Tibial nerve (tissue), 4 donors: ENCODE data around the gene PCDHA11. TPM values are rescaled to one million over a fixed set of nuclear protein-coding genes. Genes with fewer than 3 reads are reported as not detected.
A peak's percentile ranks its signal among the peaks of the same experiment; 100 is the strongest.
"Not testable (repeated sequence)": the region's sequence is repeated elsewhere in the genome, so short reads cannot be mapped to it uniquely, and the experiment has no call there.

Source experiments
- DNase-seq, 2 donors: peaks; one replicate each; pipeline ENCODE4 v3.0.0-alpha.2; 2019; ENCODE audit warnings: low spot score in 2 of 2
- H3K27ac ChIP-seq, 4 donors: fragments of 200-600 bp; sonication (generic) in 3 of 4; one replicate each; pipeline ENCODE4 v1.5.1; 2017 to 2019; ENCODE audit warnings: mild to moderate bottlenecking in 1 of 4
- H3K27me3 ChIP-seq, 2 donors: fragments of 200-600 bp; sonication (generic) in 1 of 2; one replicate each; pipeline versions ENCODE4 v1.5.1 to v1.6.0; 2017 to 2019
- H3K36me3 ChIP-seq, 3 donors: fragments of 200-600 bp; sonication (generic); one replicate each; pipeline ENCODE4 v1.5.1; 2018 to 2019
- H3K4me1 ChIP-seq, 4 donors: fragments of 200-600 bp; sonication (generic) in 3 of 4; one replicate each; pipeline ENCODE4 v1.5.1; 2017 to 2019
- H3K4me3 ChIP-seq, 4 donors: fragments of 200-600 bp; sonication (generic) in 3 of 4; one replicate each; pipeline ENCODE4 v1.5.1; 2017 to 2019; ENCODE audit warnings: mild to moderate bottlenecking in 1 of 4, moderate library complexity in 1 of 4
- H3K9me3 ChIP-seq, 4 donors: fragments of 200-600 bp; sonication (generic) in 3 of 4; one replicate each; pipeline ENCODE4 v1.5.1; 2017 to 2019
- EP300 ChIP-seq, 2 donors: sonication (generic); formaldehyde crosslinking; IDR thresholded peaks; one replicate each; pipeline ENCODE4 v1.6.1; 2017; ENCODE audit warnings: antibody characterized with exemption in 2 of 2, mild to moderate bottlenecking in 1 of 2
- POLR2A ChIP-seq, 2 donors: fragments of 450-650 bp; IDR thresholded peaks; one replicate each; pipeline ENCODE4 v1.6.1; 2017; ENCODE audit warnings: antibody characterized with exemption in 2 of 2, mild to moderate bottlenecking in 2 of 2, moderate library complexity in 2 of 2
- WGBS, 2 donors: methylation state at CpG; one replicate each; pipeline ENCODE4 v1.1.5; 2018; 5-methylcytosine and 5-hydroxymethylcytosine counted together
- total RNA-seq, 4 donors: library from RNA; depleted of rRNA; stranded (reverse); fragments of >200 nt; gene quantifications; one replicate each; pipeline ENCODE4 v1.1.0, GENCODE V29; 2016
- TF ChIP-seq, protein P1 (sequence below), 5 experiments: fragments of 200-600 bp in 3 of 5; fragments of 450-650 bp in 2 of 5; sonication (generic) in 3 of 5; IDR thresholded peaks; one replicate each; pipeline ENCODE4 v1.5.1; 2016 to 2019; ENCODE audit warnings: antibody characterized with exemption in 5 of 5, mild to moderate bottlenecking in 3 of 5, moderate library complexity in 2 of 5

PCDHA11 gene
- total RNA-seq, 4 donors from 2014 or later: 0.60 to 1.3 (median 0.91) TPM

DNA sequence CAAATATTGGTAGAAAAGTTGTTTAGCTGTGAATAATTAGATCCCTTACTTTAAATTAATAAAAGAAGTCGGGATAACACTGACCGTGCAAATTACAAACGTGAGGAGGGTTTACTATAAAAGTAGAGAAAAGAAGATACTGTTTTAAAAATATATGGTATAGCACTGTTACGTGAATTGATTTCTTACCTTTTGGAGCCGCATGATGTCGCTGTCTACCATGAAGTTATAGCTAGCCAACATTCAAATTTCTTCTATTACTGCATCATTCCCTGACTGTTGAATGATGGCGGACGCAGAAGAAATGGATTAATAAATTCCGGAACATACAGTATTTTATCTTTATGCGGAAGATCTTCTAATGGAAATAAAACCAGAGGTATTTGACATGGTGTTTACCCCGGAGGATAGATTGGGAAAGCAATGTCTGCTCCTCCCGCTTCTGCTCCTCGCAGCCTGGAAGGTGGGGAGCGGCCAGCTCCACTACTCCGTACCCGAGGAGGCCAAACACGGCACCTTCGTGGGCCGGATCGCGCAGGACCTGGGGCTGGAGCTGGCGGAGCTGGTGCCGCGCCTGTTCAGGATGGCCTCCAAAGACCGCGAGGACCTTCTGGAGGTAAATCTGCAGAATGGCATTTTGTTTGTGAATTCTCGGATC is 40.9 kb upstream of the PCDHA11 start, which contains the start of gene PCDHA6:
TSS of gene PCDHA6 (plus strand) at position 257 of the 658 bp plus-strand sequence. CDS start at position 389, 132 bp downstream.
- Histone ChIP-seq H3K27me3 (no peaks in the 10 kb centered on the region), H3K4me3 (peak within 1 kb of the TSS in 1 of 4 donors; percentile 34), H3K4me1 (no peaks in the 10 kb centered on the region), H3K9me3 (peaks cover 0 to 62% (median 4%) of the 10 kb centered on the region in 4 donors), H3K36me3 (peaks cover 0 to 10% (median 0%) of the 10 kb centered on the region in 3 donors), H3K27ac (no peak within 1 kb of the TSS)
- WGBS, 2 donors: 21% methylated on average over 27 of the region's 27 CpGs
- no peak for DNase-seq
- TF ChIP-seq EP300 (IDR thresholded peaks at IDR 0.05): no peak
- TF ChIP-seq, protein P1, sequence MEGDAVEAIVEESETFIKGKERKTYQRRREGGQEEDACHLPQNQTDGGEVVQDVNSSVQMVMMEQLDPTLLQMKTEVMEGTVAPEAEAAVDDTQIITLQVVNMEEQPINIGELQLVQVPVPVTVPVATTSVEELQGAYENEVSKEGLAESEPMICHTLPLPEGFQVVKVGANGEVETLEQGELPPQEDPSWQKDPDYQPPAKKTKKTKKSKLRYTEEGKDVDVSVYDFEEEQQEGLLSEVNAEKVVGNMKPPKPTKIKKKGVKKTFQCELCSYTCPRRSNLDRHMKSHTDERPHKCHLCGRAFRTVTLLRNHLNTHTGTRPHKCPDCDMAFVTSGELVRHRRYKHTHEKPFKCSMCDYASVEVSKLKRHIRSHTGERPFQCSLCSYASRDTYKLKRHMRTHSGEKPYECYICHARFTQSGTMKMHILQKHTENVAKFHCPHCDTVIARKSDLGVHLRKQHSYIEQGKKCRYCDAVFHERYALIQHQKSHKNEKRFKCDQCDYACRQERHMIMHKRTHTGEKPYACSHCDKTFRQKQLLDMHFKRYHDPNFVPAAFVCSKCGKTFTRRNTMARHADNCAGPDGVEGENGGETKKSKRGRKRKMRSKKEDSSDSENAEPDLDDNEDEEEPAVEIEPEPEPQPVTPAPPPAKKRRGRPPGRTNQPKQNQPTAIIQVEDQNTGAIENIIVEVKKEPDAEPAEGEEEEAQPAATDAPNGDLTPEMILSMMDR (IDR thresholded peaks at IDR 0.05): peak in 1 of 5 experiments; percentile 15

DNA sequence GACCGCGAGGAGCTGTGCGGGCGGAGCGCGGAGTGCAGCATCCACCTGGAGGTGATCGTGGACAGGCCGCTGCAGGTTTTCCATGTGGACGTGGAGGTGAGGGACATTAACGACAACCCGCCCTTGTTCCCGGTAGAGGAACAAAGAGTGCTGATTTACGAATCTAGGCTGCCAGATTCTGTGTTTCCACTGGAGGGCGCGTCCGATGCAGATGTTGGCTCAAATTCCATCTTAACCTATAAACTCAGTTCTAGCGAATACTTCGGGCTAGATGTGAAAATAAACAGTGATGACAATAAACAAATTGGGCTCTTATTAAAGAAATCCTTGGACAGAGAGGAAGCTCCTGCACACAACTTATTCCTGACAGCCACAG is 40.4 kb upstream of the PCDHA11 start:
- no peak for DNase-seq
- Histone ChIP-seq H3K4me3 (peak overlapping the region in 1 of 4 donors; percentile 34), H3K36me3 (peaks cover 0 to 10% (median 0%) of the 10 kb centered on the region in 3 donors), H3K9me3 (peaks cover 0 to 57% (median 4%) of the 10 kb centered on the region in 4 donors), H3K27ac (no peak overlapping the region), H3K4me1 (no peaks in the 10 kb centered on the region), H3K27me3 (no peaks in the 10 kb centered on the region)
- 28 to 31% methylated on average over 17 to 18 of the region's 18 CpGs for WGBS, 2 donors
- TF ChIP-seq EP300 (IDR thresholded peaks at IDR 0.05) (no peak), POLR2A (IDR thresholded peaks at IDR 0.05) (no peak)
- TF ChIP-seq, protein P1 (IDR thresholded peaks at IDR 0.05): no peak

GRCh38 chr5:140829511-140830501 is 39.0 kb upstream of the PCDHA11 start:
- DNase-seq, H3K4me1 ChIP-seq, H3K27me3 ChIP-seq, H3K27ac ChIP-seq, H3K4me3 ChIP-seq, H3K36me3 ChIP-seq: not testable (repeated sequence)
- WGBS, 2 donors: 38 to 50% methylated on average over 37 to 91 of the region's 106 CpGs
- peaks cover 0 to 55% (median 6%) of the 10 kb centered on the region in 4 donors for H3K9me3 ChIP-seq

DNA sequence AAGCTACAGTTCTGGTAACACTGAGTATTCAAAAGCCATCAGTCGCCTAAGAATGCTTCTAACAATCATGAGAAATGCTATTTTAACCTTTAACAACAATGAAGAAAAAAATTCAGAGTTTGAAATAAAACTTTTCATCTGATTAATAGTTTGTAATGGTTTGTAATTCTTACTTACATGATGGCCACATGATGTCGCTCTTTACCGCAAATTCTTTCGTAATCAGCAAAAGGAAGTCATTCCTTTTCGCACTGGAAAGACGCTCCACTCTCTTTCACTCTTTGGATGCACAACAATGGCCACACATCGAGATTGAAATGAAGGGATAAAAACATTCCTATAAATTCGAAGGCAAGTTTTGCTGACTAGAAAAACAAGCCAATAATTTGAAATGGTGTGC is 34.8 kb upstream of the PCDHA11 start, which contains the start of gene PCDHA7:
TSS of gene PCDHA7 (plus strand) at position 277 of the 400 bp plus-strand sequence. CDS start at position 392, 115 bp downstream.
- H3K4me1 ChIP-seq: no peaks in the 10 kb centered on the region
- H3K36me3 ChIP-seq: peaks cover 0 to 16% (median 0%) of the 10 kb centered on the region in 3 donors
- no peak within 1 kb of the TSS for H3K27ac ChIP-seq
- 10 to 19% methylated on average over 8 of the region's 8 CpGs for WGBS, 2 donors
- H3K4me3 ChIP-seq: peak within 1 kb of the TSS in 1 of 4 donors; percentile 41
- no peaks in the 10 kb centered on the region for H3K27me3 ChIP-seq
- peaks cover 0 to 50% (median 4%) of the 10 kb centered on the region in 4 donors for H3K9me3 ChIP-seq
- TF ChIP-seq, protein P1 (IDR thresholded peaks at IDR 0.05): peak in 1 of 5 experiments; percentile 5
- no peak for TF ChIP-seq EP300 (IDR thresholded peaks at IDR 0.05)
- DNase-seq: no peak

DNA sequence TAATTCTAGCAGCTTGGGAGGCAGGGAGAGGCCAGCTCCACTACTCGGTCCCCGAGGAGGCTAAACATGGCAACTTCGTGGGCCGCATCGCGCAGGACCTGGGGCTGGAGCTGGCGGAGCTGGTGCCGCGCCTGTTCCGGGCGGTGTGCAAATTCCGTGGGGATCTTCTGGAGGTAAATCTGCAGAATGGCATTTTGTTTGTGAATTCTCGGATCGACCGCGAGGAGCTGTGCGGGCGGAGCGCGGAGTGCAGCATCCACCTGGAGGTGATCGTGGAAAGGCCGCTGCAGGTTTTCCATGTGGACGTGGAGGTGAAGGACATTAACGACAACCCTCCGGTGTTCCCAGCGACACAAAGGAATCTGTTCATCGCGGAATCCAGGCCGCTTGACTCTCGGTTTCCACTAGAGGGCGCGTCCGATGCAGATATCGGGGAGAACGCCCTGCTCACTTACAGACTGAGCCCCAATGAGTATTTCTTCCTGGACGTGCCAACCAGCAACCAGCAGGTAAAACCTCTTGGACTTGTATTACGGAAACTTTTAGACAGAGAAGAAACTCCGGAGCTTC is 34.2 kb upstream of the PCDHA11 start:
- Histone ChIP-seq H3K9me3 (peaks cover 0 to 45% (median 4%) of the 10 kb centered on the region in 4 donors), H3K36me3 (peaks cover 0 to 13% (median 0%) of the 10 kb centered on the region in 3 donors), H3K4me3 (peak overlapping the region in 1 of 4 donors; percentile 41)
- WGBS, 2 donors: 8 to 21% methylated on average over 7 to 25 of the region's 38 CpGs
- not testable (repeated sequence) for H3K27ac ChIP-seq, DNase-seq, H3K27me3 ChIP-seq, H3K4me1 ChIP-seq
